ENCODE measurements around the gene CCM2L.
"Not testable (repeated sequence)": the region's sequence is repeated elsewhere in the genome, so short reads cannot be mapped to it uniquely, and the experiment has no call there.

The CCM2L gene

DNA sequence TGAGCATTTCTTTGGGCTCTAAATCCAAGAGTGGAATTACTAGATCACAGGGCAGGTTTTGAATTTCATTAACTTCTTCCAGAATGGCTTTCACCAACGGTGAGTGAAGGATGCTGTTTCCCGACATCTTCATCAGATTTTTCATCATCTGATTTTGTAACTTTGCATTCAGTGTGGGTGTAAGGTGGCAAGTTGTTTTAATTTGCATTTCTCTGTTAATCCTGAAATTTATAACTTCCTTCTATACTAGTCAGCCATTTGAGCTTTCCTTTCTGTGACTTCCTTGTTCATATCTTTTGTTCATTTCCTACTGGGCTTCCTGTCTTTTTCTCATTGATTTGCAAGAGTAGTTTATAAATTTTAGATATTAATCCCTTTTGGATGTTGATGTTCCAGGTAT is 23.1 kb downstream of the CCM2L start:
- no peaks in the 10 kb centered on the region for H4K20me1 ChIP-seq (ENCODE audit: insufficient read depth, low read length)
- peaks cover 21% of the 10 kb centered on the region for H3K27me3 ChIP-seq (ENCODE audit: insufficient read depth, low read length, poor library complexity)
- no peak overlapping the region for H3K4me3 ChIP-seq (ENCODE audit: low read depth in 1 of 2, low read length in 2 of 2)
- no peaks in the 10 kb centered on the region for H3K79me2 ChIP-seq (ENCODE audit: insufficient read depth, low read length)
- no peak overlapping the region for H3K4me2 ChIP-seq (ENCODE audit: insufficient read depth, low read length)
- H3K4me1 ChIP-seq (ENCODE audit: insufficient read depth, low read length) = peaks cover 13% of the 10 kb centered on the region; the same call in 1 of the 2 replicates
- TF ChIP-seq EZH2 (IDR thresholded peaks at IDR 0.05; ENCODE audit: borderline replicate concordance, low read depth, low read length, severe bottlenecking) = no peak
- no peak for TF ChIP-seq CTCF (IDR thresholded peaks at IDR 0.05; ENCODE audit: borderline replicate concordance, extremely low read depth, low read length, poor library complexity, severe bottlenecking)
- H3K9ac ChIP-seq (ENCODE audit: low read depth, low read length) = no peak overlapping the region
- no peak overlapping the region for H2AFZ ChIP-seq (ENCODE audit: low read depth, low read length)
- no peaks in the 10 kb centered on the region for H3K9me3 ChIP-seq (ENCODE audit: insufficient read depth, low read length, severe bottlenecking)
- no peaks in the 10 kb centered on the region for H3K36me3 ChIP-seq (ENCODE audit: insufficient read depth, low read length)
- no peak for ATAC-seq (ENCODE audit: insufficient read depth, low read depth)
- H3K27ac ChIP-seq (ENCODE audit: low read length) = no peak overlapping the region
- no peak for DNase-seq

DNA sequence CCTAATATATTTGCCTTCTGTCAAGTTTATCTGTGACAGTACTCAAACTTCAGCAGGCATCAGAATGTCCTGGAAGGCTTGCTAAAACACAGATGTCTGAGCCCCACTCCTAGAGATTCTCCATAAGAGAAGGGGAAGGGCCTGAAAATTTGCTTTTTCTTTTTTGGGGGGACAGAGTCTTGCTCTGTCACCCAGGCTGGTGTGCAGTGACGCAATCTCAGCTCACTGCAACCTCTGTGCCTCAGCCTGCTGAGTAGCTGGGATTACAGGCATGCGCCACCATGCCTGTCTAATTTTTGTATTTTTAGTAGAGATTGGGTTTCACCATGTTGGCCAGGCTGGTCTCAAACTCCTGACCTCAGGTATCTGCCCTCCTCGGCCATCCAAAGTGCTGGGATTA is 23.5 kb downstream of the CCM2L start:
- peaks cover 21% of the 10 kb centered on the region for H3K27me3 ChIP-seq (ENCODE audit: insufficient read depth, low read length, poor library complexity)
- not testable (repeated sequence) for H3K9me3 ChIP-seq (ENCODE audit: insufficient read depth, low read length, severe bottlenecking); H3K9ac ChIP-seq (ENCODE audit: low read depth, low read length); H3K36me3 ChIP-seq (ENCODE audit: insufficient read depth, low read length); H3K4me3 ChIP-seq (ENCODE audit: low read depth in 1 of 2, low read length in 2 of 2); H2AFZ ChIP-seq (ENCODE audit: low read depth, low read length); ATAC-seq (ENCODE audit: insufficient read depth, low read depth); DNase-seq; H3K27ac ChIP-seq (ENCODE audit: low read length); H3K79me2 ChIP-seq (ENCODE audit: insufficient read depth, low read length); H3K4me2 ChIP-seq (ENCODE audit: insufficient read depth, low read length); H4K20me1 ChIP-seq (ENCODE audit: insufficient read depth, low read length)
- peaks cover 13% of the 10 kb centered on the region; the same call in 1 of the 2 replicates for H3K4me1 ChIP-seq (ENCODE audit: insufficient read depth, low read length)

DNA sequence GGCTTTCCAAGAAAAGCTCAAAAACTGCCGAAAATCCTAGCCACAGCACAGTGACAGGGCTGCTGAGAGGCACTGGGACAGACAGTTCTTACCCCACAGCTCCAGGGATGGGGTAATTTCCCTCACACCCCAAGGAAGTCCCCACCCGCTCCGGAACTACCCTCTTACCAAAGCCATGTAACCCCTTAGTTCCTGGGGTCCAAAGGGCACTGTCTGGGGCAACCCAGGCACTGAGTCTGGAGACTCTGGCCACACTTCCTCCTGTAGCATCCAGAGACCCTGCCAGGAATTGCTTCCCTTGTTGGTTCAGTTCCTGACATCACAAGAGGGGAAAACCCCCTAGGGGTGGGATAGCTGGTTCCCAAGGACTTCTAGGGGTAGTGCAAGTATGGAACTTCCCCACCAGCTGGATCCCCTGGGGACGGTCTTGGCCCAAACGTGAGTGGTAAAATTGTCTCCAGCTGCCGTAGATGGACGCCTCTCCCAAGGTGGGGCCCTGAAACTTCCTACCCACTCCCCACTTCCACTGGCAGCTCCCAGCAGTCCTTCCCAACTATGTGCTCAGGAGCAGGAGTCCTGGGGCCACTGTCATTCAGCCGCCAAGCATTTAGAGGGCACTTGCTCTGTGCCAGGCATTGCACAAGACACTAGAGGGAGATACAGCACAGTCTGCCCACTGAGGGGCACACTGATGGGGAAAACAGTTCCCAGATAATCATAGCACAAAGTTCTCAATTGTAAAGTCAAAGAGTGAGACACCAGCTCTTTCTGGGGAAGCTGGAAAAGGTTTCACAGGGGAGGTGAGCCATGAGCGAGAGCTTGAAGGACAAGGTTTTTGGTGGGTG is 24.6 kb downstream of the CCM2L start:
- no peaks in the 10 kb centered on the region for H3K79me2 ChIP-seq (ENCODE audit: insufficient read depth, low read length)
- peaks cover 13% of the 10 kb centered on the region; the same call in 1 of the 2 replicates for H3K4me1 ChIP-seq (ENCODE audit: insufficient read depth, low read length)
- H3K4me3 ChIP-seq (ENCODE audit: low read depth in 1 of 2, low read length in 2 of 2) = no peak overlapping the region
- H3K4me2 ChIP-seq (ENCODE audit: insufficient read depth, low read length) = no peak overlapping the region
- ATAC-seq (ENCODE audit: insufficient read depth, low read depth) = no peak; the same call in 2 of the 3 replicates
- no peak for DNase-seq
- no peaks in the 10 kb centered on the region for H4K20me1 ChIP-seq (ENCODE audit: insufficient read depth, low read length)
- TF ChIP-seq EZH2 (IDR thresholded peaks at IDR 0.05; ENCODE audit: borderline replicate concordance, low read depth, low read length, severe bottlenecking) = no peak
- peak; percentile 40 for TF ChIP-seq CTCF (IDR thresholded peaks at IDR 0.05; ENCODE audit: borderline replicate concordance, extremely low read depth, low read length, poor library complexity, severe bottlenecking)
- no peaks in the 10 kb centered on the region for H3K36me3 ChIP-seq (ENCODE audit: insufficient read depth, low read length)
- H3K9me3 ChIP-seq (ENCODE audit: insufficient read depth, low read length, severe bottlenecking) = no peaks in the 10 kb centered on the region
- peaks cover 21% of the 10 kb centered on the region for H3K27me3 ChIP-seq (ENCODE audit: insufficient read depth, low read length, poor library complexity)
- no peak overlapping the region for H3K27ac ChIP-seq (ENCODE audit: low read length)
- H2AFZ ChIP-seq (ENCODE audit: low read depth, low read length) = no peak overlapping the region
- H3K9ac ChIP-seq (ENCODE audit: low read depth, low read length) = no peak overlapping the region

- no peaks in the 10 kb centered on the region for H3K79me2 ChIP-seq (ENCODE audit: insufficient read depth, low read length)
- DNase-seq (no peak), ATAC-seq (ENCODE audit: insufficient read depth, low read depth) (no peak)
- H4K20me1 ChIP-seq (ENCODE audit: insufficient read depth, low read length) = no peaks in the 10 kb centered on the region
- H3K4me3 ChIP-seq (ENCODE audit: low read depth in 1 of 2, low read length in 2 of 2) = no peak overlapping the region
- H3K27me3 ChIP-seq (ENCODE audit: insufficient read depth, low read length, poor library complexity) = peaks cover 21% of the 10 kb centered on the region
- H2AFZ ChIP-seq (ENCODE audit: low read depth, low read length) = no peak overlapping the region
- H3K27ac ChIP-seq (ENCODE audit: low read length) = no peak overlapping the region
- H3K4me1 ChIP-seq (ENCODE audit: insufficient read depth, low read length) = peaks cover 13% of the 10 kb centered on the region; the same call in 1 of the 2 replicates
- no peaks in the 10 kb centered on the region for H3K36me3 ChIP-seq (ENCODE audit: insufficient read depth, low read length)
- no peak overlapping the region for H3K4me2 ChIP-seq (ENCODE audit: insufficient read depth, low read length)
- H3K9me3 ChIP-seq (ENCODE audit: insufficient read depth, low read length, severe bottlenecking) = no peaks in the 10 kb centered on the region
- no peak overlapping the region for H3K9ac ChIP-seq (ENCODE audit: low read depth, low read length)
- TF ChIP-seq CTCF (IDR thresholded peaks at IDR 0.05; ENCODE audit: borderline replicate concordance, extremely low read depth, low read length, poor library complexity, severe bottlenecking) (no peak), EZH2 (IDR thresholded peaks at IDR 0.05; ENCODE audit: borderline replicate concordance, low read depth, low read length, severe bottlenecking) (no peak)
Observed at GRCh38 chr20:32035426-32035779, 25.2 kb downstream of the CCM2L start.
